Eye (tissue), 1 donor: ENCODE data around the gene TEX44.
"Not testable (repeated sequence)": the region's sequence is repeated elsewhere in the genome, so short reads cannot be mapped to it uniquely, and the experiment has no call there.

Experiments
- DNase-seq: peaks from one replicate; pipeline ENCODE4 v3.0.0-alpha.2; 2015

TEX44 gene

GRCh38 chr2:231592636-231593145 is at the start of gene TEX44:
Gene TEX44, plus strand, starts transcription at chr2:231592864. Its CDS starts 88 bp downstream, at chr2:231592952.
- no peak for DNase-seq

GRCh38 chr2:231545105-231545902 is 47.4 kb upstream of the TEX44 start:
- no peak for DNase-seq

- no peak for DNase-seq
Observed at GRCh38 chr2:231546014-231546715, 46.5 kb upstream of the TEX44 start.

- no peak for DNase-seq
Observed at GRCh38 chr2:231547315-231548110, 45.2 kb upstream of the TEX44 start.

GRCh38 chr2:231548752-231549151 is 43.9 kb upstream of the TEX44 start:
- no peak for DNase-seq

- no peak for DNase-seq
Observed at GRCh38 chr2:231549446-231550239, 43.0 kb upstream of the TEX44 start.

- no peak for DNase-seq
Observed at GRCh38 chr2:231552752-231553151, 39.9 kb upstream of the TEX44 start.

- no peak for DNase-seq
Observed at GRCh38 chr2:231554327-231554726, 38.3 kb upstream of the TEX44 start.

GRCh38 chr2:231554748-231555545 is 37.7 kb upstream of the TEX44 start:
- DNase-seq = peak; percentile 4

- not testable (repeated sequence) for DNase-seq
Observed at GRCh38 chr2:231556496-231556895, 36.2 kb upstream of the TEX44 start.

GRCh38 chr2:231556981-231557380 is 35.7 kb upstream of the TEX44 start:
- DNase-seq = no peak

- peak; percentile 86 for DNase-seq
Observed at GRCh38 chr2:231557571-231558217, 35.0 kb upstream of the TEX44 start.

- peak; percentile 80 for DNase-seq
Observed at GRCh38 chr2:231563378-231563961, 29.2 kb upstream of the TEX44 start.

GRCh38 chr2:231565887-231566594 is 26.6 kb upstream of the TEX44 start:
- DNase-seq = no peak

GRCh38 chr2:231567159-231567558 is 25.5 kb upstream of the TEX44 start:
- no peak for DNase-seq

GRCh38 chr2:231568098-231568784 is 24.4 kb upstream of the TEX44 start:
- no peak for DNase-seq

- DNase-seq = no peak
Observed at GRCh38 chr2:231568785-231569435, 23.8 kb upstream of the TEX44 start.

- not testable (repeated sequence) for DNase-seq
Observed at GRCh38 chr2:231570915-231571314, 21.7 kb upstream of the TEX44 start.
